GM12878 (cell line): ENCODE results near the gene CA6.
"Not testable (repeated sequence)": the region's sequence is repeated elsewhere in the genome, so short reads cannot be mapped to it uniquely, and the experiment has no call there.

Experiments used
- CREM ChIP-seq: IDR thresholded peaks from 2 replicates; pipeline ENCODE4 v1.6.1; 2014; ENCODE audit warnings: antibody characterized with exemption, low read depth
- CTCF ChIP-seq, 3 experiments: IDR thresholded peaks in 2 of 3; conservative IDR thresholded peaks in 1 of 3; 2 replicates each; pipeline ENCODE4 v1.5.1; 2011; ENCODE audit warnings: low read depth in 3 of 3, low read length in 3 of 3, mild to moderate bottlenecking in 3 of 3, control low read depth in 2 of 3, moderate library complexity in 2 of 3, inconsistent platforms in 1 of 3, mixed read lengths in 1 of 3; ENCODE audit not compliant: control insufficient read depth in 2 of 3, insufficient read depth in 1 of 3; ENCODE audit errors: extremely low read depth in 1 of 3
- EP300 ChIP-seq, 2 experiments: fragments of 150-350 bp in 1 of 2; IDR thresholded peaks; 2 replicates each; pipeline ENCODE4 v1.6.1; 2011 to 2012; ENCODE audit warnings: low read depth in 2 of 2, low read length in 2 of 2, borderline replicate concordance in 1 of 2, improper control_type of control experiment in 1 of 2, inconsistent platforms in 1 of 2; ENCODE audit not compliant: control insufficient read depth in 1 of 2
- MAX ChIP-seq: IDR thresholded peaks from 2 replicates; pipeline ENCODE4 v1.6.1; 2012; ENCODE audit warnings: low read depth, low read length, improper control_type of control experiment
- RUNX3 ChIP-seq: IDR thresholded peaks from 2 replicates; pipeline ENCODE4 v1.6.1; 2012; ENCODE audit warnings: low read length, inconsistent platforms
- SPI1 ChIP-seq: IDR thresholded peaks from 2 replicates; pipeline ENCODE4 v1.6.1; 2011; ENCODE audit warnings: low read depth, mild to moderate bottlenecking, low read length, moderate library complexity, borderline replicate concordance; ENCODE audit not compliant: insufficient read depth
- SRF ChIP-seq, 2 experiments: IDR thresholded peaks; 2 replicates each; pipeline ENCODE4 v1.6.1; 2011; ENCODE audit warnings: low read depth in 2 of 2, low read length in 2 of 2, mild to moderate bottlenecking in 1 of 2, moderate library complexity in 1 of 2
- TBL1XR1 ChIP-seq: IDR thresholded peaks from 2 replicates; pipeline ENCODE4 v1.6.1; 2012; ENCODE audit warnings: low read depth, low read length, improper control_type of control experiment
- ZNF24 ChIP-seq: fragments of 450-650 bp; IDR thresholded peaks from 2 replicates; pipeline ENCODE4 v1.6.1; 2017; ENCODE audit warnings: antibody characterized with exemption, mild to moderate bottlenecking
- ZNF384 ChIP-seq: IDR thresholded peaks from 2 replicates; pipeline ENCODE4 v1.6.1; 2012; ENCODE audit warnings: low read depth, mild to moderate bottlenecking, low read length, improper control_type of control experiment, borderline replicate concordance

DNA sequence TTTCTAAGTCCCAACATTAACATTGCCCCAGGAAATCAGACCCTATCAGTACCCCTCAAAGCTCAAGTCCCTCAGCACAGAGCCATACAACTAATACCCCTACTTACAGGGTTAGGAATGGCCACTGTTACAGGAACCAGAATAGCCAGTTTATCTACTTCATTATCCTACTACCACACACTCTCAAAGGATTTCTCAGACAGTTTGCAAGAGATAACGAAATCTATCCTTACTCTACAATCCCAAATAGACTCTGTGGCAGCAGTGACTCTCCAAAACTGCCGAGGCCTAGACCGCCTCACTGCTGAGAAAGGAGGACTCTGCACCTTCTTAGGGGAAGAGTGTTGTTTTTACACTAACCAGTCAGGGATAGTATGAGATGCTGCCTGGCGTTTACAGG, 48.2 kb upstream of the CA6 start:
- TF ChIP-seq MAX; CTCF (IDR thresholded peaks at IDR 0.05 in 2 of 3, conservative IDR thresholded peaks at IDR 0.05 in 1 of 3; ENCODE audit: control insufficient read depth in 2 of 3, extremely low read depth in 1 of 3, insufficient read depth in 1 of 3, low read depth in 3 of 3, low read length in 3 of 3); TBL1XR1; EP300 (IDR thresholded peaks at IDR 0.05; ENCODE audit: borderline replicate concordance in 1 of 2, control insufficient read depth in 1 of 2, low read depth in 2 of 2, low read length in 2 of 2); RUNX3; CREM; SPI1; ZNF24; ZNF384; SRF (IDR thresholded peaks at IDR 0.05; ENCODE audit: low read depth in 2 of 2, low read length in 2 of 2): not testable (repeated sequence)
